HG03196 (cell line): ENCODE data around the gene DAB2IP.

Experiments
- ATAC-seq: cut with Tn5 transposase; IDR thresholded peaks from one replicate; pipeline ENCODE4 v1.9.1; 2021; ENCODE audit not compliant: unreplicated experiment

The DAB2IP gene

DNA sequence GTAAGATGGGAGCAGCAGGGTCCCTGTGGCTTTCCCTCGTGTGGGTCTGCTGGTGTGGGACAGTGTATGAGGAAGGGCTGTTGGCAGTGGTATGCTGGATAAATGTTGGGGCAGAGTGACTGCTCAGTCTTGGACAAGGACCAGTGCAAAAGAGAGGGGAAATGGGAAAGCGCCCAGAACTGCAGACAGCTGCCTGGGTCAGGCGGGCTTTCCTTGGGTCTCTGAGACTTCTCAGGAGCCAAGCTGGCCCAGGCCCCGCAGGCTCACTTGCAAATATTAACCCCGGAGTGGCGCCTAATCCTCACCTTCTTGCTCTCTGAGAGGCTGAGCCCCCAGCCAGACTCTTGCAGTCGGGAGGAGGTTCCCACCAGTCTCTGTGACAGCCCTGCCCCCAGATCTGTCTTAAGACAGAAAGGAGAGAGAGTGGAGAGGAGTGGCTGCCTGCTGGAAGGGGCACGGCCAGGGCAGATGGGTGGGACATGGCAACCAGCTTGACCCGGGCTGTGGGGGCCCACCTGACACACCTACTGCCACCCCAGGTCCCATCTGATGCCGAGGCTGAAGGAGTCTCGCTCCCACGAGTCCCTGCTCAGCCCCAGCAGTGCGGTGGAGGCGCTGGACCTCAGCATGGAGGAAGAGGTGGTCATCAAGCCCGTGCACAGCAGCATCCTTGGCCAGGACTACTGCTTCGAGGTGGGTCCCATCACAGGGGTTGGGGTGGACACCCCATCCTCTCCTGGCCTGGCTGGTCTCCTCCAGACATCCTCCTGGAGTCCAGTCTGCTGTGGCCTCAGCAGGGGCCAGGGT is 105.2 kb downstream of the DAB2IP start:
- ATAC-seq = no peak

DNA sequence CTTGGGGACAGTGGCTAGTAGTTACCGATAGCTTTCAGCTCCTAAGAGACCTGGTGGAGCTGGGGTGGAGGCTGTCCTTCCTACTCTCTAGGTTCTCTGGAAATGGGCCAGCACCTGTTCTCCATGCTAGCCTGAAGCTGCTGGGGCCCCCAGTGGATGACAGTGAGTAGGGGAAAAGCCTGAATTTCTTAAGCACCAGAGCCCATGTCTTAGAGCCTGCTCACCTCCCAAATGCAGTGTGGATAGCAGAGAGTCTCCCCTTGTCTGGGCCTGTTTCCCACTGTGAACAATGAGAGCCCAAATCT is 105.8 kb downstream of the DAB2IP start:
- no peak for ATAC-seq

DNA sequence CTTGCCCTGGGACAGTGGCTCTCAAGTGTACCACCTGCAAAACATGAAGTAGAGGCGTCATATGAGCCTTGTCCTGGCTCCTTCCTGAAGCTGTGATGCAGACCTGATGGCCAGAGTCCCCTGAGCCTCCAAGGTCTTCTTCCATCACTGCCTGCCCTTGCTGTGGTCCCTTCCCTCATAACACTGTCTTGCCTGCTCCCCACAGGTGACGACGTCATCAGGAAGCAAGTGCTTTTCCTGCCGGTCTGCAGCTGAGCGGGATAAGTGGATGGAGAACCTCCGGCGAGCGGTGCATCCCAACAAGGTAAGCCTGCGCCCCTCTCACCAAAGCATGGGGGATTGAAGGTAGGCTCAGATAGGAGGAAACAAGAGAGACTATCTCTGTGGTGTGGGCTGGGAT is 107.3 kb downstream of the DAB2IP start:
- ATAC-seq = no peak

DNA sequence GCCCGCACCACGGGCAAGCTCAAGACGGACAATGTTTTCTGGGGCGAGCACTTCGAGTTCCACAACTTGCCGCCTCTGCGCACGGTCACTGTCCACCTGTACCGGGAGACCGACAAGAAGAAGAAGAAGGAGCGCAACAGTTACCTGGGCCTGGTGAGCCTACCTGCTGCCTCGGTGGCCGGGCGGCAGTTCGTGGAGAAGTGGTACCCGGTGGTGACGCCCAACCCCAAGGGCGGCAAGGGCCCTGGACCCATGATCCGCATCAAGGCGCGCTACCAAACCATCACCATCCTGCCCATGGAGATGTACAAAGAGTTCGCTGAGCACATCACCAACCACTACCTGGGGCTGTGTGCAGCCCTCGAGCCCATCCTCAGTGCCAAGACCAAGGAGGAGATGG is 108.6 kb downstream of the DAB2IP start:
- ATAC-seq = no peak

DNA sequence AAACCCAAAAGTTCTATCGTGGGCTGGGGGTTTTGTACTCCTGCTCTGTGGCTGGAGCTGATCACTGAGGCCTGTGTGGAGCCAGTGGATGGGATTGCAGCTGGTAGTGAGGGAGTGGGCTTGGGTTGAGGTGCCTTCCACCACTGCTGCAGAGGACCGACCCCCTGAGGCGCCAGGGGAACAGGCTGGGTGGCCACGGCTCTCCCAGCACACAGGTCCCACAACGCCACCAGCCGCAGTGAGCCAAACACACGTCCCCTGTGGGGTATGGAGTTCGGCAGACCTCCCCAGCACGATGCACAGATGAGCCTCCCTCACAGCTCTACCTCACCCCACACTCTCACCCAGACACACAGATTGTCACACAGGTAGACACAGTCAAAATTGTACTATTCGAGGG is 109.1 kb downstream of the DAB2IP start:
- ATAC-seq = no peak

DNA sequence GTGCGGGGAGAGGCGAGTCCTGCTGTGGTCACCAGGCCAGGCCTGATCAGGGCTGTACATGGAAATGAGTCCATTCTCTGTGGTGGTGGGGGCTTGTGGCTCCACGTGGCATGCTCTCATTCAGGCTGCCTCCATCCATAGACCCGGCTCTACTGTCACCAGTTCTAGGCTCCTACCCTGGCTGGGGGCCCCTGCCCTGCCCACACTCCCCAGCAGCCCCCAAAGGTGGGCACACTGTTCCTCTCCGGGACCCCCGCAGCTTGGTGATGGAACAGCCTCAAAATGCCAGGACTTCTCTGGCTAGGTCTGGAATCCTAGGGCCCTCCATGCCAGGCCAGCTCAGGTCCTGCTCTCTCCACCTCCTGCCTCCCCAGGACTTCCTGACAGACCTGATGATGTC is 111.7 kb downstream of the DAB2IP start:
- ATAC-seq = no peak

DNA sequence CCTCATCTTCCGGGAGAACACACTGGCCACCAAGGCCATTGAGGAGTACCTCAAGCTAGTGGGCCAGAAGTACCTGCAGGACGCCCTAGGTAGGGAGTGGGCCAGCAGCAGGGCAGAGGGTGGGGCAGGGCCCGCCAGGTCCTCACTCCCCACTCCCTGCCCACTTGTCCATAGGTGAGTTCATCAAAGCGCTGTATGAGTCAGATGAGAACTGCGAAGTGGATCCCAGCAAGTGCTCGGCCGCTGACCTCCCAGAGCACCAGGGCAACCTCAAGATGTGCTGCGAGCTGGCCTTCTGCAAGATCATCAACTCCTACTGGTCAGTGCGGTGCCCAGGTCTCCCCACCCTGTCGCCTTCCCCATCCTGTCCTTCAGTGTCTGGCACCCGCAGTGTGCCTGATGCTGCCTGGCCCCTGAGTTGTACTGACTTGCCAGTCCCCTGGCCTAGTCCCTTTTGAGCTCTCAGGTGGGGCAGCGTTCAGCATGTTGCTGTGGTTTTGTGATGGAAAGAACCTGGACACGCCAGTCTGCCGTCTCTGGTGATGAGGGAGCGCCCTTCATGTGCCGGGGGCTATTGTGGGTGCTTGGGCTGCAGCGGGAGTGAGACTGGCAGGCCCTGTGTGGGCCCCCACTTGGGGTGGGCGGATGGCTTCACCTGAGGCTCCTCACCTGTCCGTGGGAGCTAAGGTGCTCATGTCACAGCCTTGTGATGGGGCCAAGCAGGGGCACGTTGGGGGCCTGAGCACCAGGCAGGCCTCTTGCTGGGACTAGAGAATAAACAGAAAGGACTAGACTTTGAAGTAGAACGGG is 112.3 kb downstream of the DAB2IP start:
- no peak for ATAC-seq

DNA sequence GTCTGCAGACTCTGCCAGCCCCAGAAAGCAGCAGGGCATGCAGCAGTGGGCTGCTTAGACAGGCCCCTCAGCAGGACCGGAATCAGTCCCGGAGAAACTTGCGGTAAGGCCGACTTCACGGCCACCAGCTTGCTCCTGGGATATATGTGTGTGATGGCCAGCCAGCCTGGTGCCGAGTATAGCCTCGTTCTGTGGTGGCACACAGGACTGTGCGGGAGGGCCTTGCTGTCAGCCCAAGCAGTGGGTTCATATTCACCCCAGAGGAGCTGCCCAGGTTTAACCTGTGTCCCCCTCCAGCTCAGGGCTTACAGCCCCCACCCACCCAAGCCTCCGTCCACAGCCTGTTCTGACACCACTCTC is 112.9 kb downstream of the DAB2IP start:
- no peak for ATAC-seq

DNA sequence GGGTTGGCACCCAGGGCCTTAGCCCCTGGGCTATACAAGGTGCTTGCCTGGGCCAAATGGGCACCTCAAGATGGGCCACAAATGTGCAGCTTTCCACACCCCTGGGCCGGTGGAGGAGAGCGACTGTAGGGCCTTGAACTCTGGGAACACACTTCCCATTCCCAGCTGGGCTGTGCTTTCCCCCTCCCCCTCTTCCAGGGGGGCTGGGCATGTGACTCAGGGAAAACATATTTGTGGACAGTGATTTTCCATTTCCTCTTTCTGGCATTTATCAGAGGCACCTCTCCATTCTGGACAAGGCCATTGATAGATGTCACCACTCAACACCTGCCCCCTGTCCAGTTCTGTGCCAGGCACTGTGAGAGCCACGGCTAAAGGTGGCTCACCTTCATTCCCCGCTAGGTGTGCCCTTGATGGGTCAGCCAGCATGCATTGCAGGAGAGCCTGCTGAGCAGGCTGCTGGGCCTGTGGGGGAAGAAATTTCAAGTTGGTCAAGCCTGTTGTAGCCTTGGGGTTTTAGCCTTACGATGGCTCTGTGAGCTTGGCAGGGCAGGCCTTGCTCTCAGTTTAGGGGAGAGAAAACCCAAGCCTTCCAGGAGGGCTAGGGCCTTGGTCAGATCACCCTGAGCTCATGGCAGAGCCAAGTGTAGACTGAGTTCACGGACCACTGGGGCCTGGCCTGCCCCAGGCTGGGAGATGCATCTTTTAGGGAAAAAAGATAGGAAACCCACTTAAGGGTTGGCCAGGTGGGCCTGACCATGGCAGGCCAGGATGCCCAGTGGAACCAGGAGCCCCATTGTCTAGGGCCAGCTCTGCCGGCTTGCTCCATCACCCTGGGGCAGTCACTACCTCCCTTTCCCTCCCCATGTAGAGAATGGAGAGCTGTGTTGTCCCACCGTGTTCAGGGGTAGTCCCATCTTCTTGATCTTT is 113.9 kb downstream of the DAB2IP start:
- ATAC-seq = no peak

DNA sequence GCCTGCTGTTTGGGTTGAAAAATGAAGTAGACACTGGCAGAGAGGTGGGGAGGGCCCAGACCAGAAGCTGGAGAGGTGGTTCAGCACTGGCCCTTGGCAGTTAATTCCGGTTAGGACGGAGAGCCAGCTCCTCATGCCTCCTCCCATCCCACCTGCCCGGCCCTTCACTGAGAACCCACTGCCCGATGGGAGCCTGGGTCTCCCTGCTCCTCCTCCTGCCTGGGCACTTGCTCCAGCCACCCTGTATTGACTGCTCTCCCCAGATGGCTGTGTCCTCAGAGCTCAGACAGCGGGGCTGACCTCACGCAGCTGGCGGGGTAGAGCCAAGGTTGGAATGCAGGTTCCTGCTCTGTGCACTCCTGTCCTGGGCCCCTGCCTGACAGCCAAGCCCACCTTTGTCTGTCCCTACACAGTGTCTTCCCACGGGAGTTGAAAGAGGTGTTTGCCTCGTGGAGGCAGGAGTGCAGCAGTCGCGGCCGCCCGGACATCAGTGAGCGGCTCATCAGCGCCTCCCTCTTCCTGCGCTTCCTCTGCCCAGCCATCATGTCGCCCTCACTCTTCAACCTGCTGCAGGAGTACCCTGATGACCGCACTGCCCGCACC is 114.7 kb downstream of the DAB2IP start:
- ATAC-seq = no peak

DNA sequence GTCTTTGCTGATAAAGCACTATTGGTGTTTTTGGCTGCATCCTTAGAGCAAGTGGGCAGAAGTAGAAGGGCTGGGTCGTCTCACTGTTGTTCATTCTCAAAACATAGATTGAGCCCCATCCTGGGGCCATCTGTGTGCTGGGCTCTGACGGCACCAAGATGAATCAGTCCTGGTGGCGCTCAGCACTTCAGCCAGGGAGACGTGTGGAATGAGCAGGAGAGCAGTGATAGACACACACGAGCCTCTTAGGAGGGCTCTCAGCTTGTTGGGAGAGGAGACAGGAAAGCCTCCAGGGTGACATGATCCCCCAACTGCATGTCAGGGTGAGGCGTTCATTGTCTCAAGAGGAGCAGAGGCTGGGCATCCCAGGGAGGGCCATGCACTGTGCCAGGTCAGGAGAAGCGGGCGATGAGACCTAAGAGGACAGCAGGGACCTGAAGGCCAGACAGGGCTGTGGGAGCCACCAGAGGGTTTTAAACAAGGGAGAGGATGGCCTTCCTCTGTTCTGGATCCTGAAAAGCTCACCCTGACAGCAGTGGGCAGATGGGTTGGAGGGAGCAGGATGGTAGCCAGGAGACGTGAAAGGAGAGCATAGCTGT is 115.8 kb downstream of the DAB2IP start:
- no peak for ATAC-seq

DNA sequence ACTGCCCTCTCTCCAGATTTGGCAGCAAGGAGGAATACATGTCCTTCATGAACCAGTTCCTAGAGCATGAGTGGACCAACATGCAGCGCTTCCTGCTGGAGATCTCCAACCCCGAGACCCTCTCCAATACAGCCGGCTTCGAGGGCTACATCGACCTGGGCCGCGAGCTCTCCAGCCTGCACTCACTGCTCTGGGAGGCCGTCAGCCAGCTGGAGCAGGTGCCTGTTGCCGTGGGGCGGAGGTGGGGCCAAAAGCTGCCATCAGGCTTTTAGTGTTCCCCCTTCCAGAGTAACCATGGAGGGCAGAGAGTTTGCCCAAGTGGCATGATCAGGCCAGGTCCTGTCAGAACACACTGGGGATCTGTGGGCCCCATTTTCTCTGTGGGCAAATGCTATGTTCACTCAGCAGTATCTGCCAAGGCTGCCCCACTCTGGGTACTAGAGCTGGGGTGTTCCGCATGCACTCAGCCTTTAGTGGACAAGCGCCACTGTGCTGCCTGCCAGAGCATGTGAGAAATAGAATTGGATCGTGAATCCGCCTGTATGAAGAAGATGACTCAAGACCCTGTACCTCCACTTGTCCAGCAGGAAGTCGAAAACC is 117.1 kb downstream of the DAB2IP start:
- no peak for ATAC-seq

DNA sequence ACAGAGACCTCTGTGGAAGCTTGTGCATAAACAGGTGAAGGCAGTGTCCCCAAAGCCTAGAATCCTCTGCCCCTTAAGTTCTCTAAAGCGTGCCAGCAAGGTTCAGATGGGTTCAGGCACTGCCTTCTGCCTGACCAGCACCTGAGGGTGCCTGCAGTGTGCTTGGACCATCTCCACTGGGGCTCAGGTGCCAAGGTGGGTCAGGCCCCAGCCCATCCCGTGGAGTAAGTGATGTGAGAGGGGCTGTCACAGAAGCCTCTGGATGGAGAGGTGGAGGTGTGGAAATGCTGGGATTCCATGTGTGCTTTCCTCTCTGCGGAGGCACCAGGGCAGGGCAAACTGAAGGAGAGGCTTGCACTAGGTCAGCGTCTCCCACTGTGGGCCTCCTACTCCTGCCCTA is 118.5 kb downstream of the DAB2IP start:
- no peak for ATAC-seq

DNA sequence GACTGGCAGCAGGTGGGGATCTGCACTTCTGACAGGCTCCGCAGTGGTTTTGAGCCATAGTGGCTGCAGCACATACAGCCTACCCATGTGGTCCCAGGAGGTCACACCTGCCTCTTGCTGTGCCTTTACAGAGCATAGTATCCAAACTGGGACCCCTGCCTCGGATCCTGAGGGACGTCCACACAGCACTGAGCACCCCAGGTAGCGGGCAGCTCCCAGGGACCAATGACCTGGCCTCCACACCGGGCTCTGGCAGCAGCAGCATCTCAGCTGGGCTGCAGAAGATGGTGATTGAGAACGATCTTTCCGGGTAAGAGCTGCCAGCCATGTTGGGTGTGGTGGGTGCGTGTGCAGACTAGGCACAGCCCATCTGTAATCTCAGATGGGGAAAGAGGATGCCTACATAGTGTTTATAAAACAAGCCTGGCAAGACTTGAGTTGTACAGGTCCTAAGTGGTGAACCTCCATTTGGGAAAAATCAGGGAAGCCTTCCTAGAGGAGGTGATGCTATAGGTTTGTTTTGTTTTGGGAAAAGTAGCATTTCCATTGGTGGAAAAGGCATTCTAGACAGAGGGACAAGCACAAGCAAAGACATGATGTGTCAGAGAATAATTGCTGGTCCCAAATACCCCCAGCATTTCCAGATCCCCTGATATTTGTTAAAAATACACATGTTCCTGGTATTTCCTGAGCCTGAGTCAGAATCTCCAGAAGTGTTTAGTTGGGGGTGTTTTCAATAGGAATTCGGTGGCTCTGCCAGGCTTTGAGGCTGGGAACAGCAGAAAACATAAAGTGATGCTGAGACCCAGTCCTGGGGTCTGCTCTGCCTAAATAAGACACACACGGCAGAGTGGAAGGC is 119.2 kb downstream of the DAB2IP start:
- no peak for ATAC-seq

DNA sequence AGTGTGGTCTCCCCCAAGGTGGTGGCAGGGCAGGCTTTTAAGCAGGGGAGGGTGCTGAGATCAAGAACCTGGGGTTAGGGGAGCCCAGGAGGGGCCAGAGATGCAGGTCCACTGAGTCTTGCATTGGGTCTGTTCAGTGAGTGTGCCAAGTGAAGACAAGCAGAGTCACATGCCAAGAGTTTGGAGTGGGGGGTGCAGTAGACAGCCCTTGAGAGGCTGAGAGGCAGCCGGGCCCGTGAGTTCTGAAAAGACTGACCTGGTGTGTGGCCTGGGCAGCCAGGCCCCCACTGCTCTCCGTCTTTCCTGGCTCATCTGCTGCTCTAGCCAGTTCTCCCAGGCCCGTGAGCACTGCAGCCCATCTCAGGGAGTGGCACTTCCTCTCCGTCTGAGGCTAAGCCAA is 120.0 kb downstream of the DAB2IP start:
- ATAC-seq = no peak

DNA sequence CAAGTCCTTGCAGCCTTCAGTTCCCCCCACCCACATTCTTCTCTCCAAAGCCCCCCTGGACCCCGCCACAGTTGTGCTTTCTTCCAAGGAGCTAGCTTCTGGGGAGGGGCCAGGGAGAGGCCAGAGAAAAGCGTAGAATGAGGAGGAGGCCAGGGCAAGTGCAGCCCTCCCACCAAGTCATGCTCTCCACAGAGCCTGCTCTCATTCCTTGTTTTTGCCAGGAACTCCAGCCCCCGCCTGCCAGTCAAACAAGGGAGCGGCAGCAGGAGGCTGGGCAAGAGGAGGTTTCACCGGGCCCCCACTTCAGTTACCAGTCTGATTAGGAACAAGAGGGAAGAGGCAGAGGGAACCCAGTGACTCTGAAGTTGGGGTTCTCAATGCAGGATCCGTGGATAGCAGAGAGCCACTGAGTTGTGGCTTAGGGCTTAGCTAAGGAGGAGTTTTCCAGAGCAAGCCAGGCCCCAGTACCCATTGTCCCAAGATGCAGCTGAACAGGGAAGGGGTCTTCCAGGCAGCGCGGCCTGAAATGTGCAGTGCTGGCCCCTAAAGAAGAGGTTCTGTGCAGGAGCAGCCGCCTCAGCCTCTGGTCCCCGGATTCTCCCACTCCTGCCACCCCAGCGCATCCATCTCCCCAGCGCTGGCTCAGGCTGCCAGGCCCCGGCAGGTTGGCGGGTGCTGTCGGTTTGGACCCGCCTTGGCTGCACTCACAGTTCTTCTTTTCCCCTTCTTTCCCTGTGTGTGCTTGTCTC is 120.6 kb downstream of the DAB2IP start:
- ATAC-seq = no peak

DNA sequence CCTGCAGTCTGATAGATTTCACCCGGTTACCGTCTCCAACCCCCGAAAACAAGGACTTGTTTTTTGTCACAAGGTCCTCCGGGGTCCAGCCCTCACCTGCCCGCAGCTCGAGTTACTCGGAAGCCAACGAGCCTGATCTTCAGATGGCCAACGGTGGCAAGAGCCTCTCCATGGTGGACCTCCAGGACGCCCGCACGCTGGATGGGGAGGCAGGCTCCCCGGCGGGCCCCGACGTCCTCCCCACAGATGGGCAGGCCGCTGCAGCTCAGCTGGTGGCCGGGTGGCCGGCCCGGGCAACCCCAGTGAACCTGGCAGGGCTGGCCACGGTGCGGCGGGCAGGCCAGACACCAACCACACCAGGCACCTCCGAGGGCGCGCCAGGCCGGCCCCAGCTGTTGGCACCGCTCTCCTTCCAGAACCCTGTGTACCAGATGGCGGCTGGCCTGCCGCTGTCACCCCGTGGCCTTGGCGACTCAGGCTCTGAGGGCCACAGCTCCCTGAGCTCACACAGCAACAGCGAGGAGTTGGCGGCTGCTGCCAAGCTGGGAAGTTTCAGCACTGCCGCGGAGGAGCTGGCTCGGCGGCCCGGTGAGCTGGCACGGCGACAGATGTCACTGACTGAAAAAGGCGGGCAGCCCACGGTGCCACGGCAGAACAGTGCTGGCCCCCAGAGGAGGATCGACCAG is 121.3 kb downstream of the DAB2IP start:
- no peak for ATAC-seq

DNA sequence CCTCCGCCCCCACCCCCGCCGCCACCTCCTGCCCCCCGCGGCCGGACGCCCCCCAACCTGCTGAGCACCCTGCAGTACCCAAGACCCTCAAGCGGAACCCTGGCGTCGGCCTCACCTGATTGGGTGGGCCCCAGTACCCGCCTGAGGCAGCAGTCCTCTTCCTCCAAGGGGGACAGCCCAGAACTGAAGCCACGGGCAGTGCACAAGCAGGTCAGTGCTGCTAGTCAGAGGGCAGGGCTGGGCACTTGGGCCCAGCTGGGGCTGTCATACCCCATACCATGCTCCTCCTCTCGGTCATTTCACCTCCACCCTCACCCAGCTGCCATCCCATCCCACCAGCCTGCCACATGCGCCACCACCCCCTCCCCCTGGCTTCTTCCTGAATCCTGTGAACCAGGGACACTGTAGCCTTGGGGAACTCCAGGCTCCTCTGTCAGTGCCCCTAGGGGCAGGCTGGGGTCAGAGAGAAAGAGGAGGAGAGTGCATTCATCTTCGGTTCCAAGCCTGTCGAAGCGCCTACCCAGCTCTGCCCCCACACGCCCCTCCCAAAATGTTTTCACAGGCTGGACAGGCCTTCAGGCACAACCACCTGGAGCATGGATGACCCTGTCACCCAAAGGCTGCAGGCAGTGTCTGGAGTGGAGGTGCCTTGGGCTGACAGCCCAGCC is 122.0 kb downstream of the DAB2IP start:
- ATAC-seq = no peak
